ENCODE measurements around the gene LITAF. TPM values are rescaled to one million over a fixed set of nuclear protein-coding genes. Genes with fewer than 3 reads are reported as not detected.
A peak's percentile ranks its signal among the peaks of the same experiment; 100 is the strongest.

The LITAF gene
- total and polyA plus RNA-seq, 4 donors, result 5.2 to 65.2 (median 36.0) TPM

DNA sequence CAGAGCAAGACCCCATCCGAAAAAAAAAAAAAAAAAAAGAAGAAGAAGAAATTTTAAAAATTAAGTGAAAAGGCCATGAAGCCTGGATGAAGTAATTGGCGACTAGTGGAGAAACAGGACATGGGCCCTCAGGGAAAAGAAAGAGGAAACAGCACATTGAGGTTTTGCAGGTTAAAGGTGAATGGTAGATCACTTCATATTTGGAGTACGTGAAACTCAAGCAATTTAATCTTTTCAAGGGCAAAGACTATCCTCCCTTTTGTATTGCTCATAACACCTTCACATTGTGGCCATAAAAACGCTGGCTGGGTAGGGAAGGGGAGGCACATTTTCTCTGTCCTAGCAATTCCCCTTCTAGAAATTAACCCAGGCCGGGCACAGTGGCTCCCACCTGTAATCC, 53.1 kb downstream of the LITAF start:
- no peaks in the 10 kb centered on the region for H3K9me3 ChIP-seq (ENCODE audit: control insufficient read depth in 4 of 4, low read length in 3 of 4)
- H3K36me3 ChIP-seq (ENCODE audit: control insufficient read depth in 4 of 4, insufficient read depth in 3 of 4, low read depth in 1 of 4, low read length in 3 of 4), result no peaks in the 10 kb centered on the region
- TF ChIP-seq, protein P1, sequence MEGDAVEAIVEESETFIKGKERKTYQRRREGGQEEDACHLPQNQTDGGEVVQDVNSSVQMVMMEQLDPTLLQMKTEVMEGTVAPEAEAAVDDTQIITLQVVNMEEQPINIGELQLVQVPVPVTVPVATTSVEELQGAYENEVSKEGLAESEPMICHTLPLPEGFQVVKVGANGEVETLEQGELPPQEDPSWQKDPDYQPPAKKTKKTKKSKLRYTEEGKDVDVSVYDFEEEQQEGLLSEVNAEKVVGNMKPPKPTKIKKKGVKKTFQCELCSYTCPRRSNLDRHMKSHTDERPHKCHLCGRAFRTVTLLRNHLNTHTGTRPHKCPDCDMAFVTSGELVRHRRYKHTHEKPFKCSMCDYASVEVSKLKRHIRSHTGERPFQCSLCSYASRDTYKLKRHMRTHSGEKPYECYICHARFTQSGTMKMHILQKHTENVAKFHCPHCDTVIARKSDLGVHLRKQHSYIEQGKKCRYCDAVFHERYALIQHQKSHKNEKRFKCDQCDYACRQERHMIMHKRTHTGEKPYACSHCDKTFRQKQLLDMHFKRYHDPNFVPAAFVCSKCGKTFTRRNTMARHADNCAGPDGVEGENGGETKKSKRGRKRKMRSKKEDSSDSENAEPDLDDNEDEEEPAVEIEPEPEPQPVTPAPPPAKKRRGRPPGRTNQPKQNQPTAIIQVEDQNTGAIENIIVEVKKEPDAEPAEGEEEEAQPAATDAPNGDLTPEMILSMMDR (IDR thresholded peaks at IDR 0.05; ENCODE audit: low read depth, low read length, missing input control), result no peak
- no peak for TF ChIP-seq RAD21 (IDR thresholded peaks at IDR 0.05)
- no peak for TF ChIP-seq JUND (IDR thresholded peaks at IDR 0.05)
- no peak for TF ChIP-seq TAF1 (conservative IDR thresholded peaks at IDR 0.05)
- TF ChIP-seq EGR1 (IDR thresholded peaks at IDR 0.05; ENCODE audit: low read depth in 2 of 2), result no peak
- no peak for TF ChIP-seq FOXA2 (IDR thresholded peaks at IDR 0.05)
- TF ChIP-seq YY1 (IDR thresholded peaks at IDR 0.05), result no peak
- TF ChIP-seq GABPA (IDR thresholded peaks at IDR 0.05 in 1 of 2, conservative IDR thresholded peaks at IDR 0.05 in 1 of 2), result no peak
- TF ChIP-seq, protein P2, sequence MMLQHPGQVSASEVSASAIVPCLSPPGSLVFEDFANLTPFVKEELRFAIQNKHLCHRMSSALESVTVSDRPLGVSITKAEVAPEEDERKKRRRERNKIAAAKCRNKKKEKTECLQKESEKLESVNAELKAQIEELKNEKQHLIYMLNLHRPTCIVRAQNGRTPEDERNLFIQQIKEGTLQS (IDR thresholded peaks at IDR 0.05), result no peak
- no peak for TF ChIP-seq RXRA (IDR thresholded peaks at IDR 0.05)
- no peak for TF ChIP-seq FOXA1 (IDR thresholded peaks at IDR 0.05)
- TF ChIP-seq HNF4G (IDR thresholded peaks at IDR 0.05), result no peak
- no peak for TF ChIP-seq HNF4A (conservative IDR thresholded peaks at IDR 0.05)
- TF ChIP-seq, protein P3, sequence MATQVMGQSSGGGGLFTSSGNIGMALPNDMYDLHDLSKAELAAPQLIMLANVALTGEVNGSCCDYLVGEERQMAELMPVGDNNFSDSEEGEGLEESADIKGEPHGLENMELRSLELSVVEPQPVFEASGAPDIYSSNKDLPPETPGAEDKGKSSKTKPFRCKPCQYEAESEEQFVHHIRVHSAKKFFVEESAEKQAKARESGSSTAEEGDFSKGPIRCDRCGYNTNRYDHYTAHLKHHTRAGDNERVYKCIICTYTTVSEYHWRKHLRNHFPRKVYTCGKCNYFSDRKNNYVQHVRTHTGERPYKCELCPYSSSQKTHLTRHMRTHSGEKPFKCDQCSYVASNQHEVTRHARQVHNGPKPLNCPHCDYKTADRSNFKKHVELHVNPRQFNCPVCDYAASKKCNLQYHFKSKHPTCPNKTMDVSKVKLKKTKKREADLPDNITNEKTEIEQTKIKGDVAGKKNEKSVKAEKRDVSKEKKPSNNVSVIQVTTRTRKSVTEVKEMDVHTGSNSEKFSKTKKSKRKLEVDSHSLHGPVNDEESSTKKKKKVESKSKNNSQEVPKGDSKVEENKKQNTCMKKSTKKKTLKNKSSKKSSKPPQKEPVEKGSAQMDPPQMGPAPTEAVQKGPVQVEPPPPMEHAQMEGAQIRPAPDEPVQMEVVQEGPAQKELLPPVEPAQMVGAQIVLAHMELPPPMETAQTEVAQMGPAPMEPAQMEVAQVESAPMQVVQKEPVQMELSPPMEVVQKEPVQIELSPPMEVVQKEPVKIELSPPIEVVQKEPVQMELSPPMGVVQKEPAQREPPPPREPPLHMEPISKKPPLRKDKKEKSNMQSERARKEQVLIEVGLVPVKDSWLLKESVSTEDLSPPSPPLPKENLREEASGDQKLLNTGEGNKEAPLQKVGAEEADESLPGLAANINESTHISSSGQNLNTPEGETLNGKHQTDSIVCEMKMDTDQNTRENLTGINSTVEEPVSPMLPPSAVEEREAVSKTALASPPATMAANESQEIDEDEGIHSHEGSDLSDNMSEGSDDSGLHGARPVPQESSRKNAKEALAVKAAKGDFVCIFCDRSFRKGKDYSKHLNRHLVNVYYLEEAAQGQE (IDR thresholded peaks at IDR 0.05), result no peak
- no peak for TF ChIP-seq SP1 (IDR thresholded peaks at IDR 0.05)
- TF ChIP-seq NR2F2 (IDR thresholded peaks at IDR 0.05), result no peak
- TF ChIP-seq, protein P4, sequence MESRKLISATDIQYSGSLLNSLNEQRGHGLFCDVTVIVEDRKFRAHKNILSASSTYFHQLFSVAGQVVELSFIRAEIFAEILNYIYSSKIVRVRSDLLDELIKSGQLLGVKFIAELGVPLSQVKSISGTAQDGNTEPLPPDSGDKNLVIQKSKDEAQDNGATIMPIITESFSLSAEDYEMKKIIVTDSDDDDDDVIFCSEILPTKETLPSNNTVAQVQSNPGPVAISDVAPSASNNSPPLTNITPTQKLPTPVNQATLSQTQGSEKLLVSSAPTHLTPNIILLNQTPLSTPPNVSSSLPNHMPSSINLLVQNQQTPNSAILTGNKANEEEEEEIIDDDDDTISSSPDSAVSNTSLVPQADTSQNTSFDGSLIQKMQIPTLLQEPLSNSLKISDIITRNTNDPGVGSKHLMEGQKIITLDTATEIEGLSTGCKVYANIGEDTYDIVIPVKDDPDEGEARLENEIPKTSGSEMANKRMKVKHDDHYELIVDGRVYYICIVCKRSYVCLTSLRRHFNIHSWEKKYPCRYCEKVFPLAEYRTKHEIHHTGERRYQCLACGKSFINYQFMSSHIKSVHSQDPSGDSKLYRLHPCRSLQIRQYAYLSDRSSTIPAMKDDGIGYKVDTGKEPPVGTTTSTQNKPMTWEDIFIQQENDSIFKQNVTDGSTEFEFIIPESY (IDR thresholded peaks at IDR 0.05), result no peak
- TF ChIP-seq, protein P5, sequence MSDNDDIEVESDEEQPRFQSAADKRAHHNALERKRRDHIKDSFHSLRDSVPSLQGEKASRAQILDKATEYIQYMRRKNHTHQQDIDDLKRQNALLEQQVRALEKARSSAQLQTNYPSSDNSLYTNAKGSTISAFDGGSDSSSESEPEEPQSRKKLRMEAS (IDR thresholded peaks at IDR 0.05), result no peak
- H3K4me3 ChIP-seq (ENCODE audit: low read depth in 1 of 3, low read length in 3 of 3), result no peak overlapping the region
- no peak overlapping the region for H3K9ac ChIP-seq (ENCODE audit: low read depth in 1 of 2, low read length in 2 of 2)
- WGBS, result 87% methylated on average over 5 of the region's 5 CpGs
- peak overlapping the region; percentile 89 to 90 for H3K27ac ChIP-seq (ENCODE audit: low read depth in 1 of 2, low read length in 2 of 2)
- no peak for DNase-seq (ENCODE audit: low spot score)
- H3K27me3 ChIP-seq (ENCODE audit: control insufficient read depth in 4 of 4, insufficient read depth in 4 of 4, low read length in 3 of 4), result no peaks in the 10 kb centered on the region
- peaks cover 10 to 23% (median 19%) of the 10 kb centered on the region in 4 donors for H3K4me1 ChIP-seq (ENCODE audit: control insufficient read depth in 4 of 4, insufficient read depth in 4 of 4, low read length in 3 of 4)
